Stomach (tissue), 9 donors: Measurements from ENCODE around the gene SSBP4. TPM values are rescaled to one million over a fixed set of nuclear protein-coding genes. Genes with fewer than 3 reads are reported as not detected.

Experiments used
- DNase-seq, 2 donors: peaks; one replicate each; pipeline versions ENCODE4 v3.0.0 to v3.0.0-alpha.2; 2013 to 2019
- H3K27ac ChIP-seq, 5 donors: fragments of 200-600 bp in 4 of 5; sonication (generic) in 4 of 5; one replicate each; pipeline ENCODE4 v1.5.1; 2013 to 2019; ENCODE audit warnings: mild to moderate bottlenecking in 1 of 5, moderate library complexity in 1 of 5
- H3K27me3 ChIP-seq, 3 donors: fragments of 200-600 bp; sonication (generic); one replicate each; pipeline ENCODE4 v1.5.1; 2017 to 2019; ENCODE audit warnings: mixed run types in 1 of 3
- H3K36me3 ChIP-seq, 4 donors: fragments of 200-600 bp; sonication (generic); 1 replicate in 3 of 4; 2 replicates in 1 of 4; pipeline ENCODE4 v1.5.1; 2016 to 2019
- H3K4me1 ChIP-seq, 4 donors: fragments of 200-600 bp; sonication (generic); one replicate each; pipeline ENCODE4 v1.5.1; 2016 to 2019
- H3K4me3 ChIP-seq, 4 donors: fragments of 200-600 bp; sonication (generic) in 3 of 4; one replicate each; pipeline ENCODE4 v1.5.1; 2016 to 2019; ENCODE audit warnings: mild to moderate bottlenecking in 1 of 4
- H3K9me3 ChIP-seq, 4 donors: fragments of 200-600 bp; sonication (generic); one replicate each; pipeline ENCODE4 v1.5.1; 2016 to 2019
- CTCF ChIP-seq, 7 experiments: fragments of 450-650 bp in 4 of 7; fragments of 200-600 bp in 3 of 7; sonication (generic) in 3 of 7; IDR thresholded peaks; one replicate each; pipeline ENCODE4 v1.5.1; 2016 to 2019; ENCODE audit warnings: antibody characterized with exemption in 7 of 7, control low read depth in 2 of 7, mild to moderate bottlenecking in 1 of 7
- EP300 ChIP-seq: sonication (generic); formaldehyde crosslinking; IDR thresholded peaks from one replicate; pipeline ENCODE4 v1.6.1; 2017; ENCODE audit warnings: antibody characterized with exemption
- POLR2A ChIP-seq, 4 donors: fragments of 450-650 bp; IDR thresholded peaks; one replicate each; pipeline ENCODE4 v1.6.1; 2016; ENCODE audit warnings: antibody characterized with exemption in 4 of 4, control low read depth in 2 of 4, mild to moderate bottlenecking in 1 of 4, moderate library complexity in 1 of 4
- POLR2AphosphoS5 ChIP-seq, 3 donors: sonication (generic); formaldehyde crosslinking; IDR thresholded peaks; one replicate each; pipeline ENCODE4 v1.6.1; 2016; ENCODE audit warnings: antibody characterized with exemption in 3 of 3
- WGBS, 5 donors: extraction: QIAGEN DNeasy Blood & Tissue Kit in 3 of 5; methylation state at CpG; one replicate each; pipeline versions ENCODE4 v1.1.5 to v1.1.7; 2013 to 2018; 5-methylcytosine and 5-hydroxymethylcytosine counted together
- intact Hi-C: fragments of 100-400 bp; cut with DNase I; formaldehyde crosslinking; loops from one replicate; pipeline ENCODE4 v1.15.1; 2023; ENCODE audit warnings: low total_unique reads
- polyA plus RNA-seq, 3 donors: library from polyadenylated mRNA; stranded (reverse); fragments of 200-250 nt; gene quantifications; one replicate each; pipeline ENCODE4 v1.2.3, GENCODE V29; 2013
- total RNA-seq, 5 donors: library from RNA; depleted of rRNA; stranded (reverse); fragments of >200 nt; gene quantifications; one replicate each; pipeline versions ENCODE4 v1.1.0 to v1.2.3, GENCODE V29; 2014 to 2016
- donor health status: healthy with polysubstance abuse.
- donor health status: Bipolar disorder and iron deficiency.
- donor health status: healthy.

SSBP4 gene
- total and polyA plus RNA-seq, 8 donors: 22.8 to 253 (median 49.2) TPM

- peak overlapping the region in 3 of 5 donors; percentile 78 to 89 (median 84) for H3K27ac ChIP-seq
- peaks cover 0 to 16% (median 7%) of the 10 kb centered on the region in 4 donors for H3K36me3 ChIP-seq
- intact Hi-C loops: no loop called here
- no peak overlapping the region for H3K4me3 ChIP-seq
- H3K4me1 ChIP-seq: peaks cover 37 to 80% (median 58%) of the 10 kb centered on the region in 4 donors
- no peaks in the 10 kb centered on the region for H3K9me3 ChIP-seq
- peak in 1 of 2 donors; percentile 32 for DNase-seq
- TF ChIP-seq POLR2A (IDR thresholded peaks at IDR 0.05) (no peak), POLR2AphosphoS5 (IDR thresholded peaks at IDR 0.05) (no peak), EP300 (no peak), CTCF (IDR thresholded peaks at IDR 0.05) (no peak)
- 86 to 91% (median 88%) methylated on average over 3 to 21 of the region's 21 CpGs for WGBS, 5 donors
- peaks cover 0 to 14% (median 0%) of the 10 kb centered on the region in 3 donors for H3K27me3 ChIP-seq
These were observed 11.4 kb downstream of the SSBP4 start for GRCh38 chr19:18430417-18431144.

GRCh38 chr19:18431351-18432197 lies 12.4 kb downstream of the SSBP4 start:
- H3K9me3 ChIP-seq: no peaks in the 10 kb centered on the region
- DNase-seq: peak in 1 of 2 donors; percentile 50
- no peak overlapping the region for H3K4me3 ChIP-seq
- 81 to 91% (median 85%) methylated on average over 23 to 34 of the region's 34 CpGs for WGBS, 5 donors
- intact Hi-C loops: no loop called here
- peaks cover 0 to 22% (median 10%) of the 10 kb centered on the region in 4 donors for H3K36me3 ChIP-seq
- H3K4me1 ChIP-seq: peaks cover 29 to 78% (median 53%) of the 10 kb centered on the region in 4 donors
- peak overlapping the region in 1 of 5 donors; percentile 79 for H3K27ac ChIP-seq
- H3K27me3 ChIP-seq: peaks cover 0 to 16% (median 0%) of the 10 kb centered on the region in 3 donors
- TF ChIP-seq EP300: no peak

GRCh38 chr19:18432275-18433014 lies 13.2 kb downstream of the SSBP4 start:
- Histone ChIP-seq H3K4me1 (peaks cover 34 to 78% (median 58%) of the 10 kb centered on the region in 4 donors), H3K4me3 (peak overlapping the region; percentile 45 to 55 (median 54)), H3K27ac (peak overlapping the region in 3 of 5 donors; percentile 70 to 79 (median 74)), H3K27me3 (peaks cover 0 to 25% (median 0%) of the 10 kb centered on the region in 3 donors), H3K36me3 (peaks cover 0 to 22% (median 9%) of the 10 kb centered on the region in 4 donors), H3K9me3 (no peaks in the 10 kb centered on the region)
- 72 to 87% (median 82%) methylated on average over 10 to 13 of the region's 13 CpGs for WGBS, 5 donors
- no peak for TF ChIP-seq CTCF (IDR thresholded peaks at IDR 0.05)
- TF ChIP-seq POLR2A (IDR thresholded peaks at IDR 0.05): no peak
- TF ChIP-seq EP300: no peak
- TF ChIP-seq POLR2AphosphoS5 (IDR thresholded peaks at IDR 0.05): no peak
- DNase-seq: no peak
- intact Hi-C loops: no loop called here

- peak overlapping the region; percentile 33 to 79 (median 70) for H3K27ac ChIP-seq
- peaks cover 41 to 78% (median 63%) of the 10 kb centered on the region in 4 donors for H3K4me1 ChIP-seq
These were observed 14.0 kb downstream of the SSBP4 start for GRCh38 chr19:18433015-18433691.

More at GRCh38 chr19:18433015-18433691, 14.0 kb downstream of the SSBP4 start:
- intact Hi-C loops: no loop called here
- Histone ChIP-seq H3K36me3 (peaks cover 0 to 22% (median 8%) of the 10 kb centered on the region in 4 donors), H3K27me3 (peaks cover 0 to 32% (median 0%) of the 10 kb centered on the region in 3 donors), H3K9me3 (no peaks in the 10 kb centered on the region), H3K4me3 (peak overlapping the region; percentile 45 to 55 (median 54))
- peak in 1 of 2 donors; percentile 79 for DNase-seq
- TF ChIP-seq POLR2A (IDR thresholded peaks at IDR 0.05) (no peak), CTCF (IDR thresholded peaks at IDR 0.05) (no peak), POLR2AphosphoS5 (IDR thresholded peaks at IDR 0.05) (no peak), EP300 (no peak)
- 8 to 36% (median 20%) methylated on average over 10 to 59 of the region's 59 CpGs for WGBS, 5 donors
